Measurements from ENCODE around the gene CLEC3B.
"Not testable (repeated sequence)": the region's sequence is repeated elsewhere in the genome, so short reads cannot be mapped to it uniquely, and the experiment has no call there.

Gene CLEC3B, protein sequence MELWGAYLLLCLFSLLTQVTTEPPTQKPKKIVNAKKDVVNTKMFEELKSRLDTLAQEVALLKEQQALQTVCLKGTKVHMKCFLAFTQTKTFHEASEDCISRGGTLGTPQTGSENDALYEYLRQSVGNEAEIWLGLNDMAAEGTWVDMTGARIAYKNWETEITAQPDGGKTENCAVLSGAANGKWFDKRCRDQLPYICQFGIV

DNA sequence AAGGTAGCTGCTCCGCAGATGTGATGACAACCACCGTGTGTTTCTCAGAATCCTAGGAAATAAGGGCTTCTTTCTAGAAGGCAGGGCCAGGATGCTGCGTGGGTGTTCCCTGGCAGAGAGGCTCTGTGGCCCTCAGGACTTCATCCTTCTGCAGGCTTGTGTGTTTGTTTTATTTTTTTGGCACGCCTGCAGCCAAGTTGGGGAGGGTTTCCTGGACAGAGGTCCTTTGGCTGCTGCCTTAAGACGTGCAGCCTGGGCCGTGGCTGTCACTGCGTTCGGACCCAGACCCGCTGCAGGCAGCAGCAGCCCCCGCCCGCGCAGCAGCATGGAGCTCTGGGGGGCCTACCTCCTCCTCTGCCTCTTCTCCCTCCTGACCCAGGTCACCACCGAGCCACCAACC, at the start of gene CLEC3B:
Gene CLEC3B (plus strand): TSS at position 266 of the 400 bp plus-strand sequence. CDS start 60 bp downstream, at position 326.
- no peak for DNase-seq

DNA sequence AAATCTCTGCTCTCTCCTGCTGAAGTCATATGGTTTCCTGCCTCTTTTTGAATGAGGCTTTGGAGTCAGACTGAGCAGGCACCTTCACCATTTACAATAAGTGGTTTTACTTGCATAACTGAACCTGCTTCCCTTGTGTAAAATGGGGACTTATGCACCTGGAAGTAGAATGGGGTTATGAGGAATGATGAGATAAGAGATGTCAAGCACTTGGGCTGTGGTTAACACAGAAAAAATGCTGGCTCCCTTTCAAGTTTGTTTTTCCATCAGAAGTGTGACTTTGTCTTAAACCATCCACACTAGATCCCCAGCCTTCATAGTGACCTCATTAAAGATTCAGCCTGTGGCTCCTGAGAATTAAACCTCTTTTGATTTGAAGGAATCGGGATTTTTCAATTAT, 44.9 kb upstream of the CLEC3B start:
- no peak for DNase-seq

DNA sequence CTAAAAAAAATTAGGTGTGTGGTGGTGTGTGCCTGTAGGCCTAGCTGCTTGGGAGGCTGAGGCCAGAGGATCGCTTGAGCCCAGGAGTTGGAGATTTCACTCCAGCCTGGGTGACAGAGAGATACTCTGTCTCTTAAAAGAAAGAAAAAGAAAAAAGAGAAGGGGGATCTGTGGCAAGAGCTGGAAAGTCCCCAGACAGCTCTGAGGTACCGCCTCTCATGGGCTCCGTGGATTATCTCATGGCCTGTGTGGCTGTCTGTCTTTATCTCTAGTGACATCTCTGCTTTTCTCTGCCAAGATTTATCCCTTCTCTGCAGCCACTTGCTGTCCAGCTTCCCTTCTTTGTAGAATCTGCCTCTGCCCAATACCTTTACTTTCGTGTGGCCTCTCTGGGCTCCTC, 44.4 kb upstream of the CLEC3B start:
- DNase-seq, result no peak

DNA sequence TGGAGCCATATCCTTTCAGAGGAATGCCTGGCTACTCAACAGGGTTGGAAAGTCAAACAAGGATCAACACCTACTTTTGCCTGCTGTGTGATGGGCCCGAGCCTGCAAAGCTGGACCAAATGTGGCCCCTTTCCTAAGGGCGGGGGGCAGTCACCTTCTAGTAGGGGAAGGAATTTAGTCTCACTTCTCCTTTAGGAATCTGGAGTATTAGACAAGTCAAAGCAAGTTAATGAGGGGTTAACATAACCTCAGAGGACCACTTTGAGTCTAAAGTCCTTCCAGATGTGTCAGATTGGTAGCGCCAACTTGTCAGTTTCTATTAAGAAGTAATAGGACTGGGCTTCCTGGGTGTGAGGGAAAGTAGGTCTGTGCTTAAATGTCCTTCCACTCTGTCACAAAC, 43.3 kb upstream of the CLEC3B start:
- DNase-seq, result no peak

DNA sequence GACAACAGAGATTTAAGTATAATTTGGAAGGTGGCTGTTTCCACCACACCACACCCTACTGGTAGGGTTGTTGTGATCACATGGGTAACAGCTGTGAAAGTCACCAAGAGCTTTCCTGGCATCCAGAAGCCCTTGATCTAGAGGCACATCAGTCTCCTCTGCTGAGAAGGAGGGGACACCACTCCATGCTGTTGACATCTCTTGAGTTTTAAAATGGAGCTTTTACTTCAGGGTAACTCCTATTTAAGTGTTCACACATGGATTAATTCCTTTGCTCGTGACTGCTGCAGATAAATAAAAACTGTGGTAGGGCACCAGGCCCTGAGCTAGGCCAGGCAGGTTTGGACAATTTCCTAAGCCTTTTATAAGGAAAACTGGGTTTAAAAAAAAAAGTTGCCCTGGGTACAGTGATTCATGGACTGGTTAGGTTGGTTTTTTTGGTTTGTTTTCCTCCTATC, 42.6 kb upstream of the CLEC3B start:
- DNase-seq, result no peak

DNA sequence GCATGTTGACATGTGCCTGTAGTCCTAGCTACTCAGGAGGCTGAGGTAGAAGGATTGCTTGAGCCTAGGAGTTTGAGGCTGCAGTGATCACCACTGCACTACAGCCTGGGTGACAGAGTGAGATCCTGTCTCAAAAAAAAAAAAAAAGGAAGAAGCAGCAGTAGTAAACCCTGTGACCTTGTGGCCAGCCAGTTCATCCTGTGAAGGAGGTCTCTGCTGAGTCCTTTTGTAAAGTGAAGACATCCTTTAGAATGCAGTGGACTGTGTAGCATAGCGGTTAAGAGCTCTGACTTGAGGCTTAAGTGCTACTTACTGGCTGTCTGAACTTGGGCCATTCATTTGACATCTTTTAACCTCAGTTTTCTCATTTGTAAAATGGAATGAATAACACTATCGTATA, 41.8 kb upstream of the CLEC3B start:
- DNase-seq, result no peak

DNA sequence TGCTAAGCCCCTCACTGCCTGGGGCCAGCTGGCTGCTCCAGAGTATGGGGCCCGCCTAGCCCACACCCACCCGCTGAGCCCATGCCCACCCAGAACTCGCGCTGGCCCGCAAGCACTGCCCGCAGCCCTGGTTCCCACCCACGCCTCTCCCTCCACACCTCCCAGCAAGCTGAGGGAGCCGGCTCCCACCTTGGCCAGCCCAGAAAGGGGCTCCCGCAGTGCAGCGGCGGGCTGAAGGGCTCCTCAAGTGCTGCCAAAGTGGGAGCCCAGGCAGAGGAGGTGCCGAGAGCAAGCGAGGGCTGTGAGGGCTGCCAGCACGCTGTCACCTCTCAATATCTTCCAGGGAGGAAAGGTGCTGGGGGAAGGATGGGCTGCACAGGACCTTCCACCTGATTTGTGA, 39.8 kb upstream of the CLEC3B start:
- not testable (repeated sequence) for DNase-seq

DNA sequence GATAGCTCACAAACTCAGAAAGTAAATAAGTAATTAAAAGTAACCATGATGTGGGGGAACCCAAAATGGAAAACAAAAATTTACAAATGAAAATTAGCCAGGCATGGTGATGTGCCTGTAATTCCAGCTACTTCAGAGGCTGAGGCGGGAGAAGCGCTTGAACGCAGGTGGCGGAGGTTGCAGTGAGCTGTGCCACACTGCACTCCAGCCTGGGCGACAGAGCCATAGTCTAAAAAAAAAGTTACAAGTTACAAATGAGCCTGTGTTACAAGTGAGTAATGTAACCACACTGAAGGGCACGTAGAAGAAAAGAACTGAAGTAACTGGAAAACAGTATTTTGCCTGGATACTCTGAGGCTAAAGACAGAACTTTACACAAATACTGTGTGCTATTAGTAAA, 38.8 kb upstream of the CLEC3B start:
- no peak for DNase-seq

DNA sequence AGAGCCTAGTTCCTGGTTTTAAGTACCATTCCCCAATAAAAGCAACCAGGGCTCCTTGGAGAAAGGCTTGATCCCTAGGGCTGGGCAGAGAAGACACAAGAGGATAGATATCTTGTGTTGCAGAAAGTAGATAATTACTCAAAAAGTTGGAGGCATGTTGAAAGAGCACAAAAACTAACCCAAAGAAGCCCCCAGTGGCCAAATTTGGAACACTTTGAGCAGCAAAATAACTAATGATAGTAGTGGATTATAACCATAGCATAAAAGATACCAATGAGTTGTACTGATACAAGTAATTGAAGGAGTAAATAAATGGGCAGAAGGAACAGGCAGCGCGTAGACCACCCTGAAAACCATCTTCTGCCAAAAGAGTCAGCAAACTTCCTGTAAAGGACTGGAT, 38.0 kb upstream of the CLEC3B start:
- DNase-seq, result no peak

DNA sequence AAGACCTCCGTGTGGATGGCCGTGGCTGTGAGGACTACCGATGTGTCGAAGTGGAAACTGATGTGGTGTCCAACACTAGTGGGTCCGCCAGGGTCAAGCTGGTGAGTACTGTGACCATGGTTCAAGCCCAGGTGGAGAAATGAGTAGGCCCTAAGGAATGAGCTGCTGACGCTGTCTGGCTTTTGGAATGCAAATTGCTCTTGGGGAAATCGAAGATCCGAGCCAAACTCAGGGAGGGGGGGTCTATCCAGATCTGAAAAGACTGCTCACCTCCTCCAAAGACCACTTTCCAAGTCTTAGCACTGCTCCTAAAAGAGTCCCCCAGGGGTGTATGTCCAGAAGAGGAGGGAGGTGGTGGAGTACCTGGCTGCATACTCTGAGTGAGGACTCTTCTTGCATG, 37.0 kb upstream of the CLEC3B start:
- no peak for DNase-seq

DNA sequence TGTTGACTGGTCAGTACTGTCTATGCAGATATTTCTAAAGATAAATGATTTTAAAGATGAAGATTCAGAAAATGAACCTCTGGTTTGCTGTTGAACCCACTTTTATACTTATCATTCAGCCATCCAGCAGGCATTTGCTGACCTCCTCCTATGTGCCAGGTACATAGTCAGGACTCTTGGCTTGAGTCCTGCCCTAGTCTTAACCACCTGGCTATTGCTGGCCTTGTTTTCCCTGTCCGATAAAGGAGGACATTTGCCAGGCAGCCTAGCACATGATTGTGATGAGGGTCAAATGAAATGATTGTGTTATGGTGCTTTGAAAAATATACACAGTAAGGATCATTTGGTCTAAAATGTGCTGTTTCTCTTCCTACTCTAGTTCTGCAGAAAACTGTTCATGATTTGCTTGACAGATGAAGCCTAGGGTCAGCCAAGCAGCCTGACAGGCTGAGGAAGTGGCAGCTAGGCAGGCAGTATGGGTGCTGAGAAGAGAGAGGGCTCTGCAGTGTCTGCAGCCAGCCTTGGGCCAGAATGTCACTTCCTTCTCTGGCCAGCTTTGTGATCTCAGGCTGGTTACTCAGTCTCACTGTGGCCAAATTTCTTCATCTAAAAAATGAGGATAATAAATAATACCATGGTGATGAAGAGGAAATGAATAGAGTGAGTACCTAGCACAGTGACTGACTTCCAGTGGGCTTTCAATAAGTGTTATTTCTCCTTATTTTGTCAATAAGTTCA, 36.3 kb upstream of the CLEC3B start:
- no peak for DNase-seq

DNA sequence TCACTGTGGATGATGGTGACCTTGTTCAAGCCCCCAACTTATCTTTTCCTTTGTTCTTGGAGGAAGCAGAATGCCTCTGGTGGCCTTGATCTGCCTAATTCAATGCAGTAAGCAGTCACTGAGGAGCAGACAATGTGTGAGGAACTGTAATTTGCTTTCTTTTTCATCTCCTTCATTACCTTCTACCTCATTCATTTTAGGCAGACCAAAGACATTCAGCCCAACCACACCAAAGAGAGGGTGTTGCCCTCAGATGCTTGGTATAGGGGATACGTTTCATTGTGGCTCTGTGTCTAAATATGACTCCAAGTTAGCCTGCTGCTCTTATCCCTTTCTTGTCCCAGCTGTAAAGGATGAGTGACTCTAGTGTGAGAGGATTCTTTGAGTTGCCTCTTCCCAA, 34.8 kb upstream of the CLEC3B start:
- no peak for DNase-seq

DNA sequence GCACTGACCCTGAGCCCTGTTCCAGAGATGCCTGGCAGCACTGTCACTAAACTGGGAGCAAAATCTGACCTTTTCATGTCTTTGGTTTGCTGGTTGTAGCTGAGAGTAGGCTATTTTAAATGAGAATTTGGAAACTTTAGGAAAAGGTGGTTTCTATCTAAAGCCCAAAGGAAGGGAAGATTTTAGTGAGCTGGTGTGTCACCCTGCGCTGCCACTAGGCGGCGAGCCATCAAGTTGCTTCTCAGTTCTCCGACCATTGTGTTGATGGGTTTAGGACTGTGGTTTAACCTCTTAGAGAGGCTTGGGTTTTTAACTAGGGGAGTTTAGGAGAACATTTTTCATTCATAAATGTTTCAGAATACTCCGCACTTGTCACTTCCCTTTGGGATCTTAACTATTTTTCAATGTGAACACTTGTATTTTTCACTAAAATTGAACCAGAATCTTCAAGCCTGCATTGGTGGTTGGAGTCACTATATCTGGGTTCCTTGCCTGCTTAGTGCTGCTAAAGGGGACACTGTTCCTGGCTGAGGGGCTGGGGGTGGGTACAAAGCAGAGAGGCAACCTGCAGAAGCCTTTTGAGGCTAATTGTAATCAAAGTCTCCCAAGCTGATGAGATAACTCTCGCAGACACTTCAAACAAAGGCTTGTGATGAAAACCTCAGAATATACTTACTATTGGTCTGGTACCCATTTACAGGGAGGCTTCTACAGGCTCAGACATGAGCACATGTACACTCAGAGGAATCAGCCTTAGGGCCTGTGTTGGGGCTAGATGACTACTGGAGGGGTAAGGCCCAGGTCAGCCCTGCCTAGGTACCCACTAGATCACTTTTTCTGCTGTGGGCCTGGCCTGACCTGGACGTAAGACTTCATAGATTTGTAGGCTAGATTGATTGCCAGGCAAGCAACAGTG, 33.3 kb upstream of the CLEC3B start:
- DNase-seq, result no peak

DNA sequence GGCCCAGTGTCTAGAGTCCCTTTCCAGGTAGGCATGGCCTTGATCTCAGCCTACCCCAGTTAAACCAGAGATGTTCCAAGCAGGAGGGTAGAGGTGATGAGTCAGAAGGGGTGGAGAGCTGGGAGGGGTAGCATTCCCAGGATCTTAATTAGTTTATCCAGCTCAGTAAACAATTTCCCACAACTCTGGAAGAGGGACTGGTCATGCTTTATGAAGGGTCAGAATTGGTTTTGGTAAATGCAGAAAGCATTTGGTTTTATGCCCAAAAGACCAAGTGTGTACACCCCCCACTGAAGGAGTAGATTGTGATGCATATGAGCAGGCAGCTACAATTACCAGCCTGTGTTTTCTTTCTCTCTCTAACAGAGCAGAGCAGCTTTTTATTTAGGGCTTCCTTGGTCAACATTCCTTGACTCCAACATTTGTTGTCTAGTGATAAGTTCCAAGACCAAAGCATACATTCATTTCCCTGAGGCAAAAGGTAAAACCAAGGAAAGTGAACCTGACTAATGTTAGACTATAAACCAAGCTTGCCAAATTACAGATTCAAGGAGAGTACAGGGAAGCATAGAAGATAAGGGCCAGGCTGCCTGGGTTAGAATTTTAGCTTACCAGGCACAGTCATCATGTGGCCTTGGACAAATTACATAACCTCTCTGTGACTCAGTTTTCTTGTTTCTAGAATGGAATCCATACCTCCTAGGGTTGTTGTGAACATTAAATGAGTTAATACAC, 32.5 kb upstream of the CLEC3B start:
- no peak for DNase-seq

DNA sequence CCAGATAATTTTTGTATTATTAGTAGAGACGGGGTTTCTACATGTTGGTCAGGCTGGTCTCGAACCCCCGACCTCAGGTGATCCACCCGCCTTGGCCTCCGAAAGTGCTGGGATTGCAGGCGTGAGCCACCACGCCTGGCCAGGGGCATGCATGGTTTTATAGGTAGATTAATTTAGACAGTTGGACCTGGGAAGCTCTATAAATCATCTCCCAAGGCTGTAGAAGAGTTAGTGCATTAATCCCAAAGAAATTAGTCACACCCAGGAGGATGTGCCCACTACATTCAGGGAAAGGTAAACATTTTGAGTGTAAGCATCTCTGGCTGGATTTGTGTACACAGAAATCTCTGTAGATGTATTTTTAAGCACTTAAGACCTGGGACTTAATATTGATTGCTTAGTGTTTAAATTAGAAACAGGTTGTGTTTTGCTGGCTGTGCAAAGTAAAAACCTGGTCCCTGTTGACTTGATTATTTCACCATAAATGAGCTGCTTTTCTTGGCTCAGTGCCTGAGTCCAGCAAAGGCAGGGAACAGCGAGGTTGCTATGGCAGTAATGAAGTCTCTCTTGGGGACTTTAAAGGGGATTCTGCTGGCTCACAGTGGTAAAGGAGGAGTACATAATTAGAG, 30.8 kb upstream of the CLEC3B start:
- peak; percentile 6 for DNase-seq

DNA sequence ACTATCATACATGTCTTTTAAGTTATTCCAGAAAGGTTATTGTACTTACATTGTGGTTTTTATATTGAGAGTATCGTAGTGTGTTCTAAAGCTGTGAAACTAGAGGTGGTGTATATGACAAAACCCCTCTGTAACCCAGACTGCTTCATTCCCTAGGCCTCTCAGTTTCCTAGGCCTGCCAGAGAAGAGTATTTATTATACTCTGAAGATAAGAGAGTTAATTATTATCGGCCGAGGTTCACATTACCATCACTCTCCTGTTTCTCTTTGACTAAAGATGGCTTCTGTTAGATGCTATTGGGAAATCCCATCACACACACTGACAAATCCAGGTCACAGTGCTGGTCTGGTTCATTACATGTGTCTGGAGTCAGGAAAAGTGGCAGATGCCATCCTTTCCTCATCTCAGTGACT, 29.5 kb upstream of the CLEC3B start:
- DNase-seq, result no peak

DNA sequence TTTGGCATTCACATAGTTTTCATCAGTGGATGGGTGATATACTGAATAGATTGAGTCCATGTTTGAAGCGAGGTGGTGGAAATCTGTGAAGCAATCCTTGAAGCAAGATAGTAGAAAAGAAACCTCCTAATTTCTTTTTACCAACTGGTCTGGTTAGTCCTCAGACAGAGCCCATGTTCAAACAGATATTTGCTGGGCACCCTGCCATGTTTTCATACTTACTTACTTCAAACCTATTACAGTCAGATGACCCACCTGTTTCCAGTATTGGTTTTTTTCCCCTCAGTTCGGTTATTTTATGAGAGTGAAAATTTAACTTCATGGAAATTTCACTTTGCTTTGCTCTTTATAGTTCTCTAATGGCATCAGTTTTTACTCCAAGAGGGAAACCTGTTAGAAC, 26.3 kb upstream of the CLEC3B start:
- no peak for DNase-seq

DNA sequence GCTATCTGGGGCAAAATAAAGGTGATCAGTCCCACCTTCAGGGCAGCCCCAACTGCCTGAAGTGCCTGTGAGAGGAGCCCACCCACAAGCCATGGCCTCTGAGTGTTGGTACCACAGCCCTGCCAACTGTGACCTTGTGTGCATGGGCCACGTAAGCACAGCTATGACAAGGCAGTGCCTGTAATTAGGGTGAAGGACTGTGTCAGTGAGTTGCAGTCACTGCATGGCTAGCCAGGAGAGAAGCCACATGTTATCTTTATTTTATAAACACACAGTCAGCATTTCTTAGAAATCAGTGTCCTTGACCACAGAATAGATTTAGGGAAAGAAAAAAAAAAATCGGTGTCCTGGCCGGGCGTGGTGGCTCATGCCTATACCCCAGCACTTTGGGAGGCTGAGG, 25.3 kb upstream of the CLEC3B start:
- no peak for DNase-seq

DNA sequence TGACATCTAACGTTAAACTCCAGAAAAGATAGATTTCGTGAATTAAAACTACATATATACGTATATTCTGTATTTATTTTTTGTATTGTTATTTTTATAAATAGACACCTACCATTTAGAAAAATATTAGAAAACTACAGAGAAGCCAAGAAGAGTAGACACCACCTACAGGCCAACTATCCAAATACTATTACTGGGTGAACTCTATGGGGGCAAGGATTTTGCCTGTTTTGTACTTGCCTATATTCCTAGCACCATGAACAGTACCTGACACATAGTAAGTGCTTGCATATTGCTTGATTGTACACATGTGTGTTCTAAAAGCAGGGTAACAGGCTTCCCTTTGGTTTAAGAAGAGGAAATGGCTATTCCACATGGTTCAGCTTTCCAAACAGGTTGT, 24.4 kb upstream of the CLEC3B start:
- no peak for DNase-seq

DNA sequence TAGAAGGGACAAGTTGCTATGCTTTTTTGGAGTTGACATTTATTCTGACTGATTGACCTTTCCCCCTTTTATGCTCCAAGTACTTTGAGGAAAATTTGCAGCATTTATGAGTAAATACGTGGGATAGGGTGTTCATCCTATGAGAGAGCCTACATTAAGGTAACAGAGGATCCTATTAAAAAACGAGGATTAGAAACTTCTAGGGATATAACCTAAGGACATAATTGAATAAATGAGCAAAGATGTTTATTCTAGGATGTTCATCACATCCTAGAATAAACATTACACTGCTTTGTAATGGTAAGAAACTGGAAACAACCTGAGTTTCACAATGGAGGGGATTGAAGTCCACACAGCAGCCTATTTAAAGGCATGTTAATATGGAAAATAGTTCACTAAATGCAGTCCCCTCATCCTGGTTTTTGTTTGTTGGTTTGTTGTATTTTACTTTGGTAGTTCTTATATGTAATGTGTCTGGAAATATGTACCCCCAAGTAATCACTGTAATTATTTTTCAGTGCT, 23.9 kb upstream of the CLEC3B start:
- no peak for DNase-seq

DNA sequence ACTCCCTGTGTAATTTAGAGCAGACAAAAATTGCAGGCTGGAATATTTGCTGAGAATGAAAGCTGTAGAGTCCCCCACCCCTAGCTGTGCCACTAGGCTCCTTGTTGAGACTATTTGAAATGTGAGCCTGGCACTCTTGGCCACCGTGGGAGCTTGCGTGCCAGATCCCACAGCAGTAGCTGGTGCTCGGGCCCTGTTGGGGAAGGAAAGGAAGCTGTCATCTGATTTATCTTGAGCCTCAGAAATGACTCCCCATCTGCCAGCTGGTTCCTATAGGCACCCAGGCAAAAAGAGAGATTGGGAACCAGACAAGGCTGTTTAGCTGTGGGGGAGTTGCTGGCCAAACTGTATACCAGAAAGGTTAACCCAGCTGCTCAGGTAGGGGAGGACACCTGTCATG, 23.4 kb upstream of the CLEC3B start:
- DNase-seq, result no peak

DNA sequence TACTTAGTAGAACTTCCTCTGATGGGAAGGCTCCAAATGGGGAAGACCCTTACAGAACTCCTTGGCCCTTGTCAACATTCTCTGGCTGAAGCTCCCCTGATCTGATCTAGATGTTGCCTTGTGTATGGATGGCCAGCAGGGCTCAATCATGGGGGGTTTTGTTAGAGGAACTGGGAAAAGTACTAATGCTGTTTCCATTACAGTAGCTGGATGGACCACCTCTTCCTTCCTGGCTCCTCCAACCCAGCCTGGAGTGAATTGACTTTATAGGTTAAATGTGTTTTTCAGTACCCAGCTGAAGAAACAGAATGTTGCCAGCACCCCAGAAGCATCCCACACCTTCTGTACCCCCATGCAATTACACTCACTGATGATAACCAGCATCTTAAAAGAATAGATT, 22.7 kb upstream of the CLEC3B start:
- no peak for DNase-seq
